Naive thymus-derived CD8-positive, alpha-beta T cell (primary cell): ENCODE data around the gene NOP14. TPM values are rescaled to one million over a fixed set of nuclear protein-coding genes. Genes with fewer than 3 reads are reported as not detected.
"Not testable (repeated sequence)": the region's sequence is repeated elsewhere in the genome, so short reads cannot be mapped to it uniquely, and the experiment has no call there.

ENCODE experiments used
- ATAC-seq, 2 donors: fragments of 150-1000 bp; cut with Tn5 transposase in 1 of 2; sonication (Bioruptor Pico), chemical (Tn5 transposase) in 1 of 2; 1 replicate in 1 of 2; 2 replicates in 1 of 2; pipeline ENCODE4 v1.10.0; 2021; ENCODE audit warnings: mild to moderate bottlenecking in 2 of 2, moderate library complexity in 2 of 2
- POLR2A ChIA-PET: fragments of 350-600 bp; sonication (Branson Sonifier 250); formaldehyde crosslinking; loops from one replicate; lab custom pipeline; 2021; ENCODE audit warnings: antibody characterized with exemption; lab: Charles Lee
- DNase-seq, 10 donors: peaks; one replicate each; pipeline versions ENCODE4 v3.0.0 to v3.0.0-alpha.2; 2020 to 2022
- H3K27ac Mint-ChIP-seq, 10 donors: one replicate each; pipeline ENCODE4 v1.8.0; 2020 to 2022; ENCODE audit warnings: mild to moderate bottlenecking in 10 of 10, mixed read lengths in 10 of 10, moderate library complexity in 4 of 10, inconsistent platforms in 1 of 10
- H3K27me3 Mint-ChIP-seq, 5 donors: one replicate each; pipeline ENCODE4 v1.8.0; 2021 to 2022; ENCODE audit warnings: mixed read lengths in 5 of 5
- H3K36me3 Mint-ChIP-seq, 3 donors: one replicate each; pipeline ENCODE4 v1.8.0; 2020 to 2022; ENCODE audit warnings: mixed read lengths in 3 of 3, mild to moderate bottlenecking in 2 of 3, inconsistent platforms in 1 of 3
- H3K4me1 Mint-ChIP-seq, 4 donors: one replicate each; pipeline ENCODE4 v1.8.0; 2021 to 2022; ENCODE audit warnings: mixed read lengths in 4 of 4
- H3K4me3 Mint-ChIP-seq, 10 donors: one replicate each; pipeline ENCODE4 v1.8.0; 2020 to 2022; ENCODE audit warnings: mild to moderate bottlenecking in 10 of 10, mixed read lengths in 10 of 10, moderate library complexity in 6 of 10, inconsistent platforms in 1 of 10
- H3K9me3 Mint-ChIP-seq, 9 donors: one replicate each; pipeline ENCODE4 v1.8.0; 2020 to 2022; ENCODE audit warnings: mixed read lengths in 9 of 9, mild to moderate bottlenecking in 3 of 9, inconsistent platforms in 1 of 9, moderate library complexity in 1 of 9
- polyA plus RNA-seq, 3 donors: library from polyadenylated mRNA; unstranded; fragments of 300-500 nt; fragmentation: Illumina TruSeq; gene quantifications; one replicate each; pipeline ENCODE4 v1.2.3, GENCODE V29; 2021
- total RNA-seq, 8 experiments: library from RNA in 2 of 8; stranded (reverse) in 2 of 8; gene quantifications; one replicate each; pipeline ENCODE4 v1.2.3 and lab custom pipeline; 2021 to 2026

NOP14 gene
- total and polyA plus RNA-seq, 5 experiments from 2014 or later, result 10.8 to 47.8 (median 31.8) TPM

DNA sequence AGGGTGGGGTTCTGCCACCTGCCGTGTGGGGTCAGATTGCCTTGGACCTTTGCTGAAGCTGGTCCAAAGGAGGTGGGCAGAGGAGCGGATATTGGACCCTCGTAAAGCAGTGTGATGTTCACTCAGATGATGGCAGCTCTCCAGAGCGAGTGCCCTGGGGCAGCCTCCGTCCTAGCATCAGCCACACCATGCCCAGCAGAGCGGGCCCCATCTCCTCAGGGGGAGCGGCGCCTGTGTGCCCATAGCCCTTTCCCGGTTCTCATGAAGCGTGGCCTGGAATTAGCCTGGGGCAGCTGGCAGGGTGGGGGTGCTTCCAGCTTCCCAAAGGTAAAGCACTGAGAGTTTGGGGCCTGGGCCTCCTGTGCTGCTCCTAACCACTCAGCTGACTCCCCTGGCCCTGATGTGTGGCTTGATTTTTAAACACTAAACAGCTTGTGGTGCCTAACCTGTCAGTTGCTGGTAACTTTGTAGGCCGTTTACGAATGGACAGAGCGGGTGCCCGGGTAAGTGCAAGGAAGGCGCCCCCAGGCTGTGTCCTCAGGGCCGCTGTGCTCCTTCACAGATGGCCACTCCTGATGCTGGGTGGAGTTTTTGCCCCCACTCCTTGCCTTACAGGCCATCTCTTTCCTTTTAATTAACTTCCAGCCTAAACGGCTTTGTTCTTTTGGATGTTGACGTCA lies 36.0 kb downstream of the NOP14 start:
- Mint-ChIP-seq H3K36me3 (peaks cover 0 to 57% (median 2%) of the 10 kb centered on the region in 3 donors), H3K27me3 (no peaks in the 10 kb centered on the region), H3K9me3 (no peaks in the 10 kb centered on the region), H3K4me1 (peaks cover 15 to 30% (median 26%) of the 10 kb centered on the region in 4 donors), H3K27ac (peak overlapping the region in 6 of 10 donors; percentile 36 to 86 (median 66)), H3K4me3 (no peak overlapping the region)
- DNase-seq, result no peak
- POLR2A ChIA-PET, result interaction anchor here (0.5 kb wide), 1 partner anchor 74 kb away, joined by 3 read pairs; no protein-coding TSS in a partner anchor
- ATAC-seq, result no peak

DNA sequence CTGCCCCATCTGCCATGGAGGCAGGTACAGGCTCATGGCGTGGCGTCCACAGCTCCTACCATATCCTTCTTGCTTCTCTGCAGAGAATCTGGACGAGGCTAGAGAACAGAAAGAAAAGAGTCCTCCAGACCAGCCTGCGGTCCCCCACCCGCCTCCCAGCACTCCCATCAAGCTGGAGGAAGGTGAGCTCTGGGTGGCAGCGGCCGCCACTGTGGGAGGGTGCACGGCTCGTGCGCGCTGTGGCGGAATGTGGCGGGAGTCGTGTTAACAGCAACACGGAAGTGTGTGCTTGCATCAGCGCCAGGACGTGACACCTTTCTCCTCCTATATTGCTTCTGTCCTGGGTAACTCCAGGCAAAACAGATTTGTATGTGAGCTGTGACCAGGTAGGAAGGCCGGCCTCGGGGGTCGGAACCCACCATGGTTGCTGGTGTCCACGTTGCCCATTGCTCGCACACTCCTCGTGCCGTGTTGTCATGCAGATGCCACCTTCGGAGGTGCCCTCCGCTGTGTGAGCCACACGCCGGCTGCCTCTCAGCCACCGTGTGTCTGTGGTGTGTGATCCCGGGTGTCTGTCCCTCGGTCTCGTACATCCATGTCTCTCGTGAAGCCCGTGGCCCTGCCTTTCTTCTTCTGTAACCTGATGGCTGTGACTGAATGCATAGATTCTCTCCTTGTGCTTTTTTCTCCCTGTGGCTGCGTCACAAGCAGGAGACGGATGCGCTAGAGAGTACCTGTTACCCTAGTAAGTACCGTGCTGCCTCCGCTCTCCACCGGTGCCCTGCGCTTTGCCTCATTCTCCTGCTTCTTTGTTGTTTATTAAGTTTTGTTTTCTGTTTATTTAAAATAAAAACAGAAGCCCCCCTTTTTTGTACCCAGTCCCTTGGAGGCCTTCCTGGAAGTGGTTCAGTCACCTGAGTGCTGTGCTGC lies 37.0 kb downstream of the NOP14 start:
- Mint-ChIP-seq H3K4me1 (peaks cover 15 to 32% (median 27%) of the 10 kb centered on the region in 4 donors), H3K9me3 (no peaks in the 10 kb centered on the region), H3K36me3 (peaks cover 0 to 65% (median 2%) of the 10 kb centered on the region in 3 donors), H3K27ac (peak overlapping the region in 8 of 10 donors; percentile 15 to 80 (median 62)), H3K27me3 (no peaks in the 10 kb centered on the region), H3K4me3 (no peak overlapping the region)
- DNase-seq, result no peak
- POLR2A ChIA-PET, result interaction anchor here (2.2 kb wide), 1 partner anchor 9 kb away, joined by 11 read pairs; no protein-coding TSS in a partner anchor
- no peak for ATAC-seq

DNA sequence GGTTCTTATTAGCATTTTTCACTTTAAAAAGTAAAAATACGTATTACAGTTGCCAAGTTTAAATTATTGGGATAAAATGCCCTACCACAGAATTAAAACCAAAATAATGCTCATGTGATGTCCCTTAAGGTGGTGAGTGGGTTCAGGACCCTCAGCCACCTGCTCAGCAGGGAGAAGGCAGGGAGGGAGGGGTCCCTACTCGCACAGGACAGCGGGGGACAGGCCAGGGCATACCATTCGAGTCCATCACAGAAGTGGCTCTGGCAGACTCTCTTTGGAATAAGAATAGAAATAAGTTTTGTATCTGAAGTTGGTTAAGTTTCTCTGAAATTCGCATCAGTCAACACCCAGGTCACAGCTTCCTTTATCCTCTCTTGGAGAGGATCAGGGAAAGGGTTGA lies 37.7 kb downstream of the NOP14 start:
- Mint-ChIP-seq H3K27me3 (no peaks in the 10 kb centered on the region), H3K4me3 (no peak overlapping the region), H3K9me3 (no peaks in the 10 kb centered on the region), H3K27ac (peak overlapping the region in 1 of 10 donors; percentile 56), H3K4me1 (peaks cover 19 to 38% (median 33%) of the 10 kb centered on the region in 4 donors), H3K36me3 (peaks cover 0 to 71% (median 2%) of the 10 kb centered on the region in 3 donors)
- no peak for DNase-seq
- POLR2A ChIA-PET, result interaction anchor here (2.2 kb wide), 1 partner anchor 10 kb away, joined by 11 read pairs; no protein-coding TSS in a partner anchor
- no peak for ATAC-seq

DNA sequence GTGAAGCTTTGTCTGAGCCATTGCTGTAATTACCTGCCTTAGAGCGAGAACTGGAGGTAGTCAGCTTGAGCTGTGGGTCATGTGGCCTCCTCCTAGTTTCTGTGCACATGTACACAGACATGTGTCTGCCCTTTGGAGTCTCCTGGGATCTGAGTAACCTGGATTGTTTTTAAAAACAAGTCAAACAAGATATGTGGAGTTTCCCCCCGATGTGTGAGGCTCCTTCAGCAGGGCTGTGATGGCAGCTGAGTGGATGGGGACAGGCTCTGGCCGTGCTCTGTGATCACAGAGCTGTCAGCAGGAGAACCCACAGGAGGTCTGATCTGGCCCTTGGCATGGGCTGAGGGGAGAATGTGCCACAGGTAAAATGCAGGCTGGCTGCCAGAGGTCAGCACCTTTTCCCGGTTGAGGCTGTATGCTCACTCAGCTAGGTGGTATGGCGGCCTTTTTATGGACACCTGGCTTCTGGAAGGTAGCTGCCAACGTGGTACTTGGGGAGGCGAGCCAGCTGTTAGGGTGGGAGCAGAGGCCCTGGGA lies 38.4 kb downstream of the NOP14 start:
- ATAC-seq, result no peak
- H3K27ac Mint-ChIP-seq, result peak overlapping the region in 8 of 10 donors; percentile 37 to 90 (median 71)

DNA sequence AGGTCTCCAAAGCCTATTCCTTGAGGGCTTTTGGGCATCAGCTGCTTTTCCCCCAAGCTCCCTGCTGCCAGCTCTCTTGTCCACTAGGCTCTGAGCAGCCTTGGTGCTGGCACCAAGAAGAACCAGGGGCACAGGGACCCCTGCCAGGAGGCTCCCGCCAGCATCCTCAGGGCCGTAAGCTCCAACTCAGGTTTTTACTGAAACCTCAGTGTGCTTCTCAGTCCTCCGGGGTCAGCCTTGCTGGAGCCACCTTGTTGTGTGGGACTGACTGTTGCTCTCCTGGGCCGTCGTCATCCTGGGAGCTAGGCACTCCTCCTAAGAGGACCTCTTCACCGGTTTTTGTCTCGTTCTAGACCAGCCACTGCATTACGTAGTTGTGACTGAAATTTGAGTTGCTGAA lies 38.9 kb downstream of the NOP14 start:
- H3K27ac Mint-ChIP-seq, result peak overlapping the region in 9 of 10 donors; percentile 39 to 93 (median 88)
- DNase-seq (no peak), ATAC-seq (no peak)
- peaks cover 7 to 76% (median 13%) of the 10 kb centered on the region in 3 donors for H3K36me3 Mint-ChIP-seq
- H3K4me1 Mint-ChIP-seq, result peaks cover 27 to 48% (median 45%) of the 10 kb centered on the region in 4 donors
- H3K4me3 Mint-ChIP-seq, result no peak overlapping the region
- no peaks in the 10 kb centered on the region for H3K27me3 Mint-ChIP-seq
- POLR2A ChIA-PET, result interaction anchor here (1.1 to 2.2 kb wide), 2 partner anchors 8 to 11 kb away, joined by 5 to 11 read pairs; no protein-coding TSS in a partner anchor
- H3K9me3 Mint-ChIP-seq, result peaks cover 0 to 9% (median 0%) of the 10 kb centered on the region in 9 donors

More for the DNA sequence above, 38.4 kb downstream of the NOP14 start:
- Mint-ChIP-seq H3K27me3 (no peaks in the 10 kb centered on the region), H3K4me1 (peaks cover 24 to 43% (median 40%) of the 10 kb centered on the region in 4 donors), H3K9me3 (peaks cover 0 to 4% (median 0%) of the 10 kb centered on the region in 9 donors), H3K36me3 (peaks cover 1 to 74% (median 7%) of the 10 kb centered on the region in 3 donors), H3K4me3 (no peak overlapping the region)
- no peak for DNase-seq
- POLR2A ChIA-PET, result interaction anchor here (2.2 kb wide), 1 partner anchor 11 kb away, joined by 11 read pairs; no protein-coding TSS in a partner anchor

DNA sequence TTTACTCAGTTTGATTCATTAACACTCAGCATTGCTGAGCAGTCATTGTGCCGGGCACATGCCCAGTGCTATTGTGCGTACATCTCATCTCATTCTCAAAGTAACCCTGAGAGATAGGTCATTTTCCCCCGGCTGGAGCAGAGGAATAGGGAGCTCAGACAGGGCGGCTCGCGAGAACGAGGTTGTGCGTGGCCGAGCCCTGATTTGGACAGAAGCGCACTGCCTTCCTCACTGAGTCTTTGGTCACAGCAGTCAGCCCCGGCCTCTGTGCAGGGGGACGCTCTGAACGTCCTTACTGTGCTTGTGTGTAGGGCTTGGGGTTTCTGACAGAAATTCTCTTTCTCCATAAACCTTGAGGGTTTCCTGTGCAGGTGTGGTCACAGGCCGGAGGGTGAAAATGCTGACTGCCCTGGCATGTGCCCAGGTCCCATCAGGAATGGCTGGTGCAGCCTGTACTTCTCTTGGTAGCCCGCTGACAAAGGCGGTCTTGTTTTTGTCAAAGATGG lies 39.5 kb downstream of the NOP14 start:
- DNase-seq (no peak), ATAC-seq (no peak)
- Mint-ChIP-seq H3K27me3 (no peaks in the 10 kb centered on the region), H3K27ac (peak overlapping the region; percentile 82 to 95 (median 91)), H3K4me1 (peaks cover 27 to 49% (median 47%) of the 10 kb centered on the region in 4 donors), H3K36me3 (peaks cover 7 to 73% (median 17%) of the 10 kb centered on the region in 3 donors), H3K9me3 (peaks cover 0 to 9% (median 0%) of the 10 kb centered on the region in 9 donors), H3K4me3 (peak overlapping the region in 7 of 10 donors; percentile 20 to 74 (median 58))
- POLR2A ChIA-PET, result interaction anchor here (0.7 to 2.2 kb wide), 6 partner anchors 8 to 89 kb away, joined by 3 to 11 read pairs (median 4); no protein-coding TSS in a partner anchor

DNA sequence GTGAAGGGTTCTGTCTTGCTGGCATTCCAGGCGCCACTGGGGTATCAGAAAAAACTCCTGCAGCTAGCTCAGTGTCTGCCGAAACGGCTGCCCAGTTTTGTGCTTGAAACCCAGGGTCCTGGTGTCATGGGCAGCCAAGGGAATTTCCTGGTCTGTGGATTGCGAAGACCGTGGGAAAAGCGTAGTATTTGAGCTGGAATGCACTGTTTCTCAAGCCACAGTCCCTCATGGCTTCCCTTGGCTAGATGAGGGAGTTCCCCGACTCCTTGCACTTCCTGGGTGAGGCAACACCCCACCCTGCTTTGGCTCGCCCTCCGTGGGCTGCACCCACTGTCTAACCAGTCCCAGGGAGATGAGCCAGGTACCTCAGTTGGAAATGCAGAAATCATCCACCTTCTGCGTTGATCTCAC lies 40.1 kb downstream of the NOP14 start:
- POLR2A ChIA-PET, result interaction anchor here (0.7 to 1.8 kb wide), 5 partner anchors 8 to 88 kb away, joined by 3 to 7 read pairs (median 4); no protein-coding TSS in a partner anchor

DNA sequence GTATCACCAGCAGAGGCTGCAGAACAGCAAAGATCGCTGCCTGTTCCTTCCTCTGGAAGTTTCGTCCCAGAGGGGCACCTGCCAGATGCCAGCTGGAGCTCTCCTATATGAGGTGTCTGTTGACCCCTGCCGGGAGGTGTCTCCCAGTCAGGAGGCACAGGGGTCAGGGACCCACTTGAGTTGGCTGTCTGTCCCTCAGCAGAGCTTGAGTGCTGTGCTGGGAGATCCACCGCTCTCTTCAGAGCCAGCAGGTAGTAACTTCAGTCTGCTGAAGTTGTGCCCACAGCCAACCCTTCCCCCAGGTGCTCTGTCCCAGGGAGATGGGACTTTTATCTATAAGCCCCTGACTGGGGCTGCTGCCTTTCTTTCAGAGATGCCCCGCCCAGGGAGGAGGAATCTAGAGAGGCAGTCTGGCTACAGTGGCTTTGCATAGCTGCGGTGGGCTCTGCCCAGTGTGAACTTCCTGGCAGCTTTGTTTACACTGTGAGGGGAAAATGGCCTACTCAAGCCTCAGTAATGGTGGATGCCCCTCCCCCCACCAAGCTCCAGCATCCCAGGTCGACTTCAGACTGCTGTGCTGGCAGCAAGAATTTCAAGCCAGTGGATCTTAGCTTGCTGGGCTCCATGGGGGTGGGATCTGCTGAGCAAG lies 40.6 kb downstream of the NOP14 start:
- not testable (repeated sequence) for H3K9me3 Mint-ChIP-seq, H3K27me3 Mint-ChIP-seq
- POLR2A ChIA-PET, result interaction anchor here (1.1 to 1.8 kb wide), 3 partner anchors 8 to 87 kb away, joined by 3 to 7 read pairs (median 4); no protein-coding TSS in a partner anchor
- ATAC-seq (peak; percentile 25 to 46), DNase-seq (peak in 6 of 10 donors; percentile 20 to 48 (median 35))
- peak overlapping the region in 9 of 10 donors; percentile 6 to 74 (median 49) for H3K4me3 Mint-ChIP-seq
- peaks cover 7 to 76% (median 28%) of the 10 kb centered on the region in 3 donors for H3K36me3 Mint-ChIP-seq
- H3K4me1 Mint-ChIP-seq, result peaks cover 28 to 60% (median 57%) of the 10 kb centered on the region in 4 donors
- H3K27ac Mint-ChIP-seq, result peak overlapping the region; percentile 81 to 95 (median 91)

More for the DNA sequence above, 40.1 kb downstream of the NOP14 start:
- peak overlapping the region in 9 of 10 donors; percentile 20 to 74 (median 56) for H3K4me3 Mint-ChIP-seq
- peaks cover 0 to 9% (median 0%) of the 10 kb centered on the region in 9 donors for H3K9me3 Mint-ChIP-seq
- ATAC-seq (peak; percentile 42 to 53), DNase-seq (peak in 1 of 10 donors; percentile 19)
- H3K27ac Mint-ChIP-seq, result peak overlapping the region; percentile 82 to 95 (median 91)
- peaks cover 27 to 55% (median 51%) of the 10 kb centered on the region in 4 donors for H3K4me1 Mint-ChIP-seq
- no peaks in the 10 kb centered on the region for H3K27me3 Mint-ChIP-seq
- H3K36me3 Mint-ChIP-seq, result peaks cover 7 to 76% (median 23%) of the 10 kb centered on the region in 3 donors

DNA sequence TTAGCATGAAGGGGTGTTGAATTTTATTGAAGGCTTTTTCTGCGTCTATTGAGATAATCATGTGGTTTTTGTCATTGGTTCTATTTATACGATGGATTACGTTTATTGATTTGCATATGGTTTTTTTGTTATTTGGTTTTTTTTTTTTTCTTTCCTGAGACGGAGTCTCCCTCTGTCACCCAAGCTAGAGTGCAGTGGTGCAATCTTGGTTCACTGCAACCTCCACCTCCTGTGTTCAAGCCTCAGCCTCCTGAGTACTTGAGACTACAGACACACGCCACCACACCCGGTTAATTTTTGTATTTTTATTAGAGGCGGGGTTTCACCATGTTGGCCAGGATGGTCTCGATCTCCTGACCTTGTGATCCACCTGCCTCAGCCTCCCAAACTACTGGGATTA lies 44.5 kb downstream of the NOP14 start:
- not testable (repeated sequence) for H3K9me3 Mint-ChIP-seq, H3K4me3 Mint-ChIP-seq, ATAC-seq, DNase-seq, H3K27me3 Mint-ChIP-seq
- POLR2A ChIA-PET, result interaction anchor here (1.1 kb wide), 1 partner anchor 12 kb away, joined by 3 read pairs; no protein-coding TSS in a partner anchor
- Mint-ChIP-seq H3K36me3 (peaks cover 7 to 81% (median 42%) of the 10 kb centered on the region in 3 donors), H3K27ac (peak overlapping the region in 4 of 10 donors; percentile 15 to 72 (median 27)), H3K4me1 (peaks cover 35 to 73% (median 65%) of the 10 kb centered on the region in 4 donors)

DNA sequence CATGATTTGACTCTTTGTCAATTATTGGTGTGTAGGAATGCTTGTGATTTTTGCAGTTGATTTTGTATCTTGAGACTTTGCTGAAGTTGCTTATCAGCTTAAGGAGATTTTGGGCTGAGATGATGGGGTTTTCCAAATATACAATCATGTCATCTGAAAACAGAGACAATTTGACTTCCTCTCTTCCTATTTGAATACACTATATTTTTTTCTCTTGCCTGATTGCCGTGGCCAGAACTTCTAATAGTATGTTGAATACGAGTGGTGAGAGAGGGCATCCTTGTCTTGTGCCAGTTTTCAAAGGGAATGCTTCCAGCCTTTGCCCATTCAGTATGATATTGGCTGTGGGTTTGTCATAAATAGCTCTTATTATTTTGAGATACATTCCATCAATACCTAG lies 44.9 kb downstream of the NOP14 start:
- POLR2A ChIA-PET, DNase-seq, H3K4me3 Mint-ChIP-seq, H3K9me3 Mint-ChIP-seq, ATAC-seq, H3K27me3 Mint-ChIP-seq: not testable (repeated sequence)
- Mint-ChIP-seq H3K36me3 (peaks cover 7 to 78% (median 42%) of the 10 kb centered on the region in 3 donors), H3K4me1 (peaks cover 33 to 69% (median 61%) of the 10 kb centered on the region in 4 donors), H3K27ac (peak overlapping the region in 5 of 10 donors; percentile 12 to 72 (median 17))

DNA sequence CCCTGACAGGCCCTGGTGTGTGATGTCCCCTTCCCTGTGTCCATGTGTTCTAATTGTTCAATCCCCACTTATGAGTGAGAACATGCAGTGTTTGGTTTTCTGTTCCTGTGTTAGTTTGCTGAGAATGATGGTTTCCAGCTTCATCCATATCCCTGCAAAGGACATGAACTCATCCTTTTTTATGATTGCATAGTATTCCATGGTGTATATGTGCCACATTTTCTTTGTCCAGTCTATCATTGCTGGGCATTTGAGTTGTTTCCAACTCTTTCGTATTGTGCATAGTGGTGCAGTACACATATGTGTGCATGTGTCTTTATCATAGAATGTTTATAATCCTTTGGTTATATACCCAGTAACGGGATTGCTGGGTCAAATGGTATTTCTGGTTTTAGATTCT lies 46.5 kb downstream of the NOP14 start:
- H3K4me3 Mint-ChIP-seq, POLR2A ChIA-PET, H3K27me3 Mint-ChIP-seq, ATAC-seq, H3K9me3 Mint-ChIP-seq, DNase-seq: not testable (repeated sequence)
- peaks cover 26 to 53% (median 45%) of the 10 kb centered on the region in 4 donors for H3K4me1 Mint-ChIP-seq
- H3K27ac Mint-ChIP-seq, result peak overlapping the region in 3 of 10 donors; percentile 18 to 66 (median 28)
- peaks cover 7 to 82% (median 42%) of the 10 kb centered on the region in 3 donors for H3K36me3 Mint-ChIP-seq
